Thyroid gland (tissue), 4 donors: ENCODE data around the gene PRDM9. TPM values are rescaled to one million over a fixed set of nuclear protein-coding genes. Genes with fewer than 3 reads are reported as not detected.

Experiments
- DNase-seq, 2 donors: peaks; one replicate each; pipeline ENCODE4 v3.0.0-alpha.2; 2019
- H3K27ac ChIP-seq, 3 donors: fragments of 200-600 bp; sonication (generic); 1 replicate in 2 of 3; 2 replicates in 1 of 3; pipeline ENCODE4 v1.5.1; 2016 to 2019; ENCODE audit warnings: mild to moderate bottlenecking in 1 of 3, moderate library complexity in 1 of 3
- H3K27me3 ChIP-seq: fragments of 200-600 bp; sonication (generic); one replicate; pipeline ENCODE4 v1.5.1; 2019
- H3K36me3 ChIP-seq, 2 donors: fragments of 200-600 bp; sonication (generic); one replicate each; pipeline ENCODE4 v1.5.1; 2016 to 2019
- H3K4me1 ChIP-seq, 2 donors: fragments of 200-600 bp; sonication (generic); one replicate each; pipeline ENCODE4 v1.5.1; 2017 to 2019
- H3K4me3 ChIP-seq, 3 donors: fragments of 200-600 bp; sonication (generic); replicated peaks in 1 of 3; 1 replicate in 2 of 3; 2 replicates in 1 of 3; pipeline ENCODE4 v1.5.1; 2016; ENCODE audit warnings: mild to moderate bottlenecking in 1 of 3
- H3K9me3 ChIP-seq: fragments of 200-600 bp; sonication (generic); one replicate; pipeline ENCODE4 v1.5.1; 2017
- POLR2A ChIP-seq, 2 donors: fragments of 450-650 bp; IDR thresholded peaks; one replicate each; pipeline ENCODE4 v1.6.1; 2017; ENCODE audit warnings: antibody characterized with exemption in 2 of 2, mild to moderate bottlenecking in 2 of 2, moderate library complexity in 1 of 2
- WGBS, 2 donors: methylation state at CpG; one replicate each; pipeline ENCODE4 v1.1.5; 2017; 5-methylcytosine and 5-hydroxymethylcytosine counted together
- intact Hi-C: fragments of 100-400 bp; cut with DNase I; formaldehyde crosslinking; loops from one replicate; pipeline ENCODE4 v1.15.1; 2023
- total RNA-seq, 4 donors: library from RNA; depleted of rRNA; stranded (reverse); fragments of >200 nt; gene quantifications; one replicate each; pipeline ENCODE4 v1.2.3, GENCODE V29; 2016
- TF ChIP-seq, protein P1 (sequence below), 6 experiments: fragments of 200-600 bp in 3 of 6; fragments of 450-650 bp in 3 of 6; sonication (generic) in 3 of 6; IDR thresholded peaks; one replicate each; pipeline ENCODE4 v1.5.1; 2016 to 2019; ENCODE audit warnings: antibody characterized with exemption in 6 of 6, mild to moderate bottlenecking in 2 of 6, inconsistent platforms in 1 of 6, moderate library complexity in 1 of 6

The PRDM9 gene
- not detected for total RNA-seq

DNA sequence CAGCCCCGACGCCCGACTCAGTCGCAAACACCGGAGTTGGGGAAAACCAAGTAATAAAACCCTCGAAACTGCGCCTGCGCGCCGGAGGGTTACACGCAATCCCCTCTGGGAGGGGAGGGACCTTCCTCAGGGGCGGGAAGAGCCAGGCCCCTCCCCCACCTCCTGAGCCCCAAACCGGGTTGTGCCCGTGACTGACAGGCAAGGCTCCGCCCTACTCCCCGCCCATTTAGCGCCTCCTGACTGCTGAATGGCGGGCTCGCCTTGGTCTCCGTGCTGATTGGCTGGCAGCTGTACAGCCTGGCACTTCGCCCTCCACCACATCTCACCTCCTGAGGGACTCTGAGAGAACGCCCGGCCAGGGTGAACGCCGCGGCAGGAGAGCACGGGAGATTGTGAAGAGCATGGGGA, at the start of gene PRDM9:
PRDM9 (plus strand) TSS at position 332 of the 408 bp plus-strand sequence. CDS start 1,425 bp downstream, outside the sequence.
- DNase-seq: peak; percentile 56 to 59
- intact Hi-C loops: no loop called here
- Histone ChIP-seq H3K4me1 (no peaks in the 10 kb centered on the region), H3K4me3 (no peak within 1 kb of the TSS), H3K9me3 (no peaks in the 10 kb centered on the region), H3K27me3 (no peaks in the 10 kb centered on the region), H3K27ac (no peak within 1 kb of the TSS), H3K36me3 (no peaks in the 10 kb centered on the region)
- TF ChIP-seq POLR2A (IDR thresholded peaks at IDR 0.05): no peak
- TF ChIP-seq, protein P1, sequence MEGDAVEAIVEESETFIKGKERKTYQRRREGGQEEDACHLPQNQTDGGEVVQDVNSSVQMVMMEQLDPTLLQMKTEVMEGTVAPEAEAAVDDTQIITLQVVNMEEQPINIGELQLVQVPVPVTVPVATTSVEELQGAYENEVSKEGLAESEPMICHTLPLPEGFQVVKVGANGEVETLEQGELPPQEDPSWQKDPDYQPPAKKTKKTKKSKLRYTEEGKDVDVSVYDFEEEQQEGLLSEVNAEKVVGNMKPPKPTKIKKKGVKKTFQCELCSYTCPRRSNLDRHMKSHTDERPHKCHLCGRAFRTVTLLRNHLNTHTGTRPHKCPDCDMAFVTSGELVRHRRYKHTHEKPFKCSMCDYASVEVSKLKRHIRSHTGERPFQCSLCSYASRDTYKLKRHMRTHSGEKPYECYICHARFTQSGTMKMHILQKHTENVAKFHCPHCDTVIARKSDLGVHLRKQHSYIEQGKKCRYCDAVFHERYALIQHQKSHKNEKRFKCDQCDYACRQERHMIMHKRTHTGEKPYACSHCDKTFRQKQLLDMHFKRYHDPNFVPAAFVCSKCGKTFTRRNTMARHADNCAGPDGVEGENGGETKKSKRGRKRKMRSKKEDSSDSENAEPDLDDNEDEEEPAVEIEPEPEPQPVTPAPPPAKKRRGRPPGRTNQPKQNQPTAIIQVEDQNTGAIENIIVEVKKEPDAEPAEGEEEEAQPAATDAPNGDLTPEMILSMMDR (IDR thresholded peaks at IDR 0.05): no peak
- WGBS, 2 donors: 80 to 86% methylated on average over 19 to 27 of the region's 27 CpGs

DNA sequence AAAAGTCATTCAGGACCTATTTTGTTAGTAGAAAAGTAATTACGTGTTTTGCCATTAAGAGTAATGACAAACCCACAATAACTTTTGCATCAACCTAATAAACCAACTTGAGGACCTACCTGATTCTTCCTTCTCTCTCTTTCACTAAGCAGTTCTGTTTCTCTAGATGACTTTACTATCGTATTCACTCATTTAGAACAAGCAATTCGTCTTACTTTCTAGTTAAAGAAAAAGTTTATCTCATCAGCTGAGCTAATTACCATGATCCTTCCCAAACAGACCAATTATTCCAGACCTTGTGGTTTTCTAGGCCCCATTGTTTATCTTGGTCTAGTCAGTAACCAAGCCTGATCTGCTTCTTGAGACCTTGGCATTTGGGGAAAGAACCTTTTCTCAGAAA, 49.6 kb upstream of the PRDM9 start:
- H3K4me1 ChIP-seq: no peaks in the 10 kb centered on the region
- intact Hi-C loops: no loop called here
- 75% methylated on average over 3 of the region's 3 CpGs for WGBS, 2 donors
- no peak overlapping the region for H3K27ac ChIP-seq
- H3K27me3 ChIP-seq: no peaks in the 10 kb centered on the region
- H3K4me3 ChIP-seq: no peak overlapping the region
- H3K9me3 ChIP-seq: no peaks in the 10 kb centered on the region
- no peak for TF ChIP-seq POLR2A (IDR thresholded peaks at IDR 0.05)
- TF ChIP-seq, protein P1 (IDR thresholded peaks at IDR 0.05): no peak
- no peaks in the 10 kb centered on the region for H3K36me3 ChIP-seq
- DNase-seq: no peak

DNA sequence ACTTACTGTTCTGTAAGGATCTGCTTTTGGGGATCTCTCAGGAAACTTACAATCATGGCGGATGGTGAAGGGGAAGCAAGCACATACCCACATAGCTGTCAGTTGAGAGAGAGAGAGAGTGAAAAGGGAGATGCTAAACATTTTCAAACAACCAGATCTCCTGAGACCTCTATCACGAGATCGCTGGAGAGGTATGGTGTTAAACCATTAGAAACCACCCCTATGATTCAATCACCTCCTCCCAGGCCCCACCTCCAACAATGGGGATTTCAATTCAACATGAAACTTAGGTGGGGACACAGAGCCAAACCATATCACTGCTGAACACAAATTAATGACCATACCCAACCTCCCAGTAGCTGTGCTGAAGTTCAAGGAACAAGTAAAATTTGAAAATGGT, 48.2 kb upstream of the PRDM9 start:
- 87 to 88% methylated on average over 3 of the region's 3 CpGs for WGBS, 2 donors
- TF ChIP-seq POLR2A (IDR thresholded peaks at IDR 0.05): no peak
- TF ChIP-seq, protein P1 (IDR thresholded peaks at IDR 0.05): no peak

DNA sequence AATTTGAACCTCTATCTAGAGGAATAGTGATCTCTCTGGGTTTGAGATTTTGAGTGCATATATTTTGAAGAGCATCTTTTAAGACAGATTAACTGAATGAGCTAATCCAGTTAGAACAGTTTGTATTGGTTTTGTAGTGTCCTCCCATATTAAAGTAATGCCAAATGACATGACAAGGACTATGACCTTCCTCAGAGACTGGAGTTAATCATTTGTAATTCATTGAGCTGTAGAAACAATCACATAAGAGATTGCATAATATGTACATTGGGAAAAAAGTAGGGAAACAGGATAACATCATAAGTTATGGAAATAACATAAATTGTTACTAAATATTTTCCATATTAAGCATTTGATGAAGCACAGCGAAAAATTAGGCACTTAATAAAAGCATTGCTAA, 45.8 kb upstream of the PRDM9 start:
- DNase-seq: no peak
- 87 to 93% methylated on average over 1 of the region's 1 CpG for WGBS, 2 donors
- no peaks in the 10 kb centered on the region for H3K9me3 ChIP-seq
- H3K36me3 ChIP-seq: no peaks in the 10 kb centered on the region
- intact Hi-C loops: no loop called here
- no peaks in the 10 kb centered on the region for H3K27me3 ChIP-seq
- TF ChIP-seq POLR2A (IDR thresholded peaks at IDR 0.05): no peak
- TF ChIP-seq, protein P1 (IDR thresholded peaks at IDR 0.05): no peak
- H3K4me3 ChIP-seq: no peak overlapping the region
- no peaks in the 10 kb centered on the region for H3K4me1 ChIP-seq
- H3K27ac ChIP-seq: no peak overlapping the region

More for the DNA sequence above, 48.2 kb upstream of the PRDM9 start:
- Histone ChIP-seq H3K27ac (no peak overlapping the region), H3K36me3 (no peaks in the 10 kb centered on the region), H3K9me3 (no peaks in the 10 kb centered on the region), H3K4me3 (no peak overlapping the region), H3K4me1 (no peaks in the 10 kb centered on the region), H3K27me3 (no peaks in the 10 kb centered on the region)
- intact Hi-C loops: no loop called here
- no peak for DNase-seq

DNA sequence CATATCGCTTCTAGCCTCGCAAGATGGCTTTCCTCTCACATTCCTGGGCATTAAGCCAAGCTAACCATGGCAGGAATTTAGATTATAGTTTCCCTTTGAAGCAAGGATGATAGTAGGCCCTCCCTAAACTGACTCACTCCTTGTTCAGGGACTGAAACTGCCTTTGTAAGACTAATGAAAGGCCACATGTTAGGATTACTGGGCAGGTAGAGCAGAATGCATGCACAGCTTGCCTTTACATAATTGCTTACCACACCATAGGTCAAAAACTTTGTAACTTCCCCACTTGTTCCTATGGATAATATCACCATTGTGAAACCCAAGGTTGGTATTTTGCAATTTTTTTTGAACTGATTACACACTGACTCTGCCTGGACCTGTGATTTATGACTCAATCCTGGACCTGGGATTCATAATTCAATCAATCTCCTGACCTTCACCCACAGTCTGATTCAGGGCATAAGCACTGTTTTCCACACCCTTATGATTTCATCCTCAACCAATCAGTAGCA, 41.0 kb upstream of the PRDM9 start:
- Histone ChIP-seq H3K36me3 (no peaks in the 10 kb centered on the region), H3K4me1 (no peaks in the 10 kb centered on the region), H3K9me3 (no peaks in the 10 kb centered on the region), H3K4me3 (no peak overlapping the region), H3K27ac (no peak overlapping the region), H3K27me3 (no peaks in the 10 kb centered on the region)
- intact Hi-C loops: no loop called here
- WGBS, 2 donors: 27 to 32% methylated on average over 2 of the region's 2 CpGs
- DNase-seq: no peak
- TF ChIP-seq, protein P1 (IDR thresholded peaks at IDR 0.05): no peak
- no peak for TF ChIP-seq POLR2A (IDR thresholded peaks at IDR 0.05)
